Activated CD4-positive, alpha-beta T cell treated with anti-CD3 and anti-CD28 coated beads for 24 hours (primary cell): ENCODE measurements around the gene FBXL3.
"Not testable (repeated sequence)": the region's sequence is repeated elsewhere in the genome, so short reads cannot be mapped to it uniquely, and the experiment has no call there.

Experiments
- DNase-seq, 2 donors: peaks; one replicate each; pipeline ENCODE4 v3.0.0-alpha.2; 2020; ENCODE audit warnings: low read depth in 2 of 2

The FBXL3 gene

GRCh38 chr13:77026255-77026860 is 601 bp downstream of the FBXL3 start:
- peak; percentile 47 to 57 for DNase-seq

DNA sequence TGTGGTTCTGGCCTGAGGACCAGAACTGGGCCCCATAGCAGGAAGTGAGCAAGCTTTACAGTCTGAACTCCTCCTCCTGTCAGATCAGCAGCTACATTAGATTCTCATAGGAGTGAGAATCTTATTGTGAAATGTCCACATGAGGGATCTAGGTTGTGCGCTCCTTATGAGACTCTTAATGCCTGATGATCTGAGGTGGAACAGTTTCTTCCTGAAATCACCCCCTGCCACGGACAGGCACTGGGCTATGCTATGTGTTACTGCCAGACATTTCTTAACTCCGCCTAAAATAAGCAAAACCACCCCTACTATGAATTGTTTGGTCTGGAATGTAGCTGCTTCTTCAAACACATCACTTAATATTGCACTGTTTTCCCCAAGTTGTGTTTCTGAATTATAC is 4.6 kb downstream of the FBXL3 start:
- no peak for DNase-seq

DNA sequence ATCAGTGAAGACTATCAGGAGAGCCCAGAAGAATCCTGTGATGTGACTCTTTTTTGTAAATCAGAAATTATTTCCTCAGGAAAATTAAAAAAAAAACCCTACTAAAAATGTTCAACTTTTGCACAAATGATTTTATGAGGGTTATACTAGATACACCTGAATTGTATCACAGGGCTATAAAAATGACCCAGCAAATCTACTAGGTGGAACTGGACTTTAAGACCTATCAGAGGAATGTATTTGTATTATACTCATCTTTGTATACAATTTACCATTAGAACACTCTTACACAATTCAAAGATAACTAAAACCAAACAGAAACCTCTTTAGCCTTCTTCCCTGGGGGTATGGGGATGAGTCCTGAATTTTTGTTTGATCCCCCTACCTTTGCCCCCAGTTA is 7.2 kb downstream of the FBXL3 start:
- no peak for DNase-seq

DNA sequence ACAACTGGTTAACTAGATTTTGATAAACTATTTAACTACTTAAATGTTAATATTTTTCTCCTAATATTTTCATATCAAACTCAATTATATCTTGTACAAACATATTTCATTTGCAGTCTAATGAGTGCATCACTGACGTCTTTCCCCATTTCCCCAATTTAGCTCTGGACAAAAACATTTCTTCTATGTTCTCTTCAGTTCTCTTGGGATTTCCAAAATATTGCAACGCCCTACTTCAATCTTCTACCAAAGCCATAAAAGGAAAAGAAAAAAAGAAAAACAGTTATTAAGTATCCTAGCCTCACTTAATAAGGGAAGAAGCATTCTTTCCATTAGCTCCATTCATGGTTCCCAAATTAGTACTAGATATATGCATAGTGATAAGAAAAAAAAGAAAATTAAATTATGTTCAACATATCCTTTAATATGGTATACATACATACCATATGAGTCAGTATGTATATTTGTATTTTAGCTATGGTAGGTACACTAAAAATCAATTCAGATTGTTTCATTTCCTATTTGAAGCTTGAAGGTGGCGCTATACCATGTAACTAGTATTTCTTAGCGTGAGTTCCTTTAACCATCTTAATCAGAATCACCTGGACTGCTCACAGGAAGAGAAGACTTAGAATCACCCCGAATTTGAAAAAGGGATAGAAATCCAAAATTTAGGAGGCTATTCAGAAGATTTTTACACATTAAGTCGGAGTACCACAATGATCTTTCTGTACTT is 9.9 kb downstream of the FBXL3 start:
- no peak for DNase-seq

DNA sequence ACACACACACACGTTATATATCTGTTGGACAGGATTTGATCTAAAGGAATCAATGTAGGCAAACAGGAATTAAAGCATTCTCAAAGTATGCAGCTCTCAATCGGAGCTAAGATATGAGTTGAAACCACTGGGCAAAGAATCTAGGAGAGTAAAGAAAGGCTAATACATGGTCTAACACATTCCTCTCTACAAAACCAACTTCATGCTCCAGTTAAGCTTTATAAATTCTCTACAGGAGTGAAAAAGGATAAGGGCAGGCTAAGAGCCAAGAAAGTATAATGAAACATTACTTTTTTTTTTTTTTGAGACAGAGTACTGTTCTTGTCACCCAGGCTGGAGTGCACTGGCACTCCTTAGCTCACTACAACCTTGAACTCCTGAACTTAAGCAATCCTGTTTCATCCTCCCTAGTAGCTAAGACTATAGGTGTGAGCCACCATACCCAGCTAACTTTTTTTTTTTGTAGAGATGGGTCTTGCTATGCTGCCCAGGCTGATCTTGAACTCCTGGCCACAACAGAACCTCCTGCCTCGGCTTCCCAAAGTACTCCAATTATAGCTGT is 10.6 kb downstream of the FBXL3 start:
- DNase-seq: no peak

DNA sequence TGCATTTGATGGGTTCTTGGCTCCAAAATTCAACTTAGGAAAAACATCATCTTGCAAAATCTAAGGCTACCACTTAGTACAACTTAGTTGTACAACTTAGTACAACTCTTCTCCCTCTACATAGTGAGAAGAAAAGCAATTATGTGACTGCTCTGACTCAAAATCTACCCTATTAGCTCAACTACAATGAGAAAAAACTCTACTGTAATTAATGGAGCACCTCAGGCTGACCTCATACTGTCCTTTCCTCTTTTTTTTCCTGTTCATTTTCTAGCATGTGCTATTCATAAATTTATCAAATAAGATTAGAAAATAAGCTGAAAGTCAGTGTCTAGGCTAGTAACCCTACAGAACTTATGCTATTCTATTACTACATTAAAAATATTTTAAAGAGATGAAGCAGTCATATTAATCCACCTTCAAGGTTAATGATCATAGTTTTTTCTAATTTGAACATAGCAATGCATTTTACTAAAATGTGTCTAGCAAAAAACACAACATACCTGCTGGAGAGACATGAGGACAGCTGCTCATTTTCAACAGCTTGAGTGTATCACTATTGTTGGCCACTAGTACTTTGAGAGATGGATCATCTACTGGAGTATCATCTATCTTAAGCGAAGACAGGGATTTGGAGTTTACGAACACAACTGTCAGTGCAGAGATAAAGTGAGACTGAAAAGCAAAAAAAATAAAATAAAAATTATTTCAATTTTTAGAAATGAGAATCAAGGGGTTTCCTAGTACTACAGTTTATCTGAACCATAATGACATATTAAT is 11.9 kb downstream of the FBXL3 start:
- DNase-seq: no peak

GRCh38 chr13:77013853-77014542 is 13.0 kb downstream of the FBXL3 start:
- DNase-seq: no peak

GRCh38 chr13:77009719-77010118 is 17.2 kb downstream of the FBXL3 start:
- not testable (repeated sequence) for DNase-seq

DNA sequence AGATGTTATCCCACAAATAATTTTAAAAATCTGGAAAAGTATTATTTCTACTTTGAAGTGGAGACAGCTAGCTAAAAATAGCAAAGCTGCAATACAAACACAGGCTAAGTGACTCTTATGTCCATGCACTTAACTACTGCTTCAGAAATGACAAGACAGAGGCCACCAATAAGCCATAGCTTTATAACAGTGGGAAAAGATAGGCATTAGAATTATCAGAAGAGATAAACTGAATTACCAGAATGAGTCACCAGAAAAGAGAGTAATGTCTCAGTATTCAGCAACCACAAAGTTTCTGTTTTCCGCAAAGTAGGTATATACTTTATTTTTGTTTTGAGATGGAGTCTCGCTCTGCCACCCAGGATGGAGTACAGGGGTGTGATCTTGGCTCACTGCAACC is 17.9 kb downstream of the FBXL3 start:
- no peak for DNase-seq

- DNase-seq: not testable (repeated sequence)
Observed at GRCh38 chr13:77008337-77008736, 18.6 kb downstream of the FBXL3 start.

DNA sequence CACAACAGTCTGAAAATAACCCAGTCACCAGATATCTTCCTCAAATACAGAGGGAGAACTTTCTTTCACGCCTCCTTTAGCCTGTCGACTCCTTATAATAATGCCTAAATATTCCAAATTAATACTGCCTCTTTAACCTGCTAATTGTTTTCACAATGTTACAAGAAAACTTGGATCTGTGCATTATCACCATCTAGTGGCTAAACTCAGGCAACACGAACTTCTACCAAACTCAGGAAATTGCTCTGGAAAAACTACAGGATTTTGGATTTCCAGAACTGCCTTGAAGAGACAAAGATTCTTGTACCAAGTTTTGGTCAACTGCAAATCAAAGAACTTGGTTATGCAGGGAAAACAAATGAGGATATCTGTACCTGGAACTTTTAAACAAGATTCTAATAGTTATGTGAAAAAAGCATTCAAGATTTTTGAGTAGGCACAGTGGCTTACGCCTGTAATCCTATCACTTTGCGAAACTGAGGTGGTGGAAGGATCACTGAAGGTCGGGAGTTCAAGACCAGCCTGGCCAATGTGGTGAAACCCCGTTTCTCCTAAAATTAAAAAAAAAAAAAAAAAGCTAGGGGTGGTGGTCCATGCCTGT is 24.3 kb downstream of the FBXL3 start:
- no peak for DNase-seq

- DNase-seq: no peak
Observed at GRCh38 chr13:77001963-77002587, 24.9 kb downstream of the FBXL3 start.

DNA sequence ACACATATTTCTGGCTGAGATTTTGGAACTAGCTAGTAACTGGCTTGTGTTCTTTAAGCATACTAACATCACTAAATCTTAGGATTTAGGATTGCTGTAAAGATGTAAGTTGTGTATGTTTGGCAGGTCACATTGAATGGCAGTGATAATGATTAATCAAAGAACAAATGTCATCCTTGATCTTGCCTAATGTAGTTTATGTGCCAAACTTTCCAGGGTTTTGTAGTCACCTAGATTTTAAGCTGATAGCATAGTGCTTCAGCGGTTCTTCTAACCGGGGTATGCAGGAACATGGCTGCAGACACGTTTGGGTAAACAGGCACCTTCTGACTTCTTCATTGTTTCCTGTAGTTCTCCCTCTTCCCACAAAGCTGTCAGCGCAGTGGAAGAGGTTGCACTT is 25.4 kb downstream of the FBXL3 start:
- no peak for DNase-seq

DNA sequence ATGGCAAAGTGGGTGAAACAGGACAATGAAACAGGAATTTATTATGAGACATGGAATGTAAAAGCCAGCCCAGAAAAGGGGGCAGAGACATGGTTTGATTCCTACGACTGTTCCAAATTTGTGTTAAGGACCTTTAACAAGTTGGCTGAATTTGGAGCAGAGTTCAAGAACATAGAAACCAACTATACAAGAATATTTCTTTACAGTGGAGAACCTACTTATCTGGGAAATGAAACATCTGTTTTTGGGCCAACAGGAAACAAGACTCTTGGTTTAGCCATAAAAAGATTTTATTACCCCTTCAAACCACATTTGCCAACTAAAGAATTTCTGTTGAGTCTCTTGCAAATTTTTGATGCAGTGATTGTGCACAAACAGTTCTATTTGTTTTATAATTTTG is 26.5 kb downstream of the FBXL3 start:
- DNase-seq: no peak

- DNase-seq: no peak
Observed at GRCh38 chr13:76994281-76994680, 32.7 kb downstream of the FBXL3 start.

DNA sequence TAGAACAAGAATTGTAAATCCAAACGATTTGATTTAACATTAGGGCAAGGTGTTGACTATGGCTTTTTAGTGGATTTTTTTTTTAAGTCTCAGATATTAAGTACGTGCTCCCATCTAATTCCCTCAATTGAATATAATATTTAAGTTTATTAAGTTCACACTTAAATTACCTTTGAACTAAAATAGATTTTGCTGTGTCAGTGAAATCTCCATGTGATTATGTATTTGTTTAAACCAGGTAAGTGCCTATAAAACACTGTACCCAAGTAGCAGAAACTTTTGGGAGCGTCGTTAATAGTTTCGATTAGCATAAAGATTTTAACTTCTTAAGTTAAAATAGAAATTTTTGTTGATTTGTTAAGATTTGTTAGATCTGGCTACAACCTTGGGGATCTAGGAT is 33.5 kb downstream of the FBXL3 start:
- no peak for DNase-seq

GRCh38 chr13:76993021-76993420 is 33.9 kb downstream of the FBXL3 start:
- no peak for DNase-seq

DNA sequence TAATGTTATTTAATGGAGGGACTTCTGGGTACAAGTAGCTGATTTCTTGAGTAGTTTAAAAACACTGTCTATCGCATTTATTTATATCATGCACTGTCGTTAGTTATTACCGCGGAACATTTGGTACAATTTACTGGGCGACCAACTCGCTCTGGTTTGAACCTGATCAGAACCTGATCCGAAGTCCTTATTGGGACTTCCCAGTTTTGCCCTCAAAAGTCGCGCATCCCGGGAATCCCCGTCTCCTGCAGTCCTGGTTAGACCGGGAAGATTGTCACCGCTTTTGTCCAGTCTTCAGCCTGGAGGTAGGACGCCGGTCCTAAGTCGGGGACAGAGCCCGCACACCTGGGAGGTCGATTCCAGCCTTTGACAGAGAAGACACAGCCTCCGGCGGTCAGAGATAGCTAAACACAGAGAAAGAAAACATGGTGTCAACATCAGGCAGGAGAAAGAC is 34.4 kb downstream of the FBXL3 start:
- DNase-seq: no peak

DNA sequence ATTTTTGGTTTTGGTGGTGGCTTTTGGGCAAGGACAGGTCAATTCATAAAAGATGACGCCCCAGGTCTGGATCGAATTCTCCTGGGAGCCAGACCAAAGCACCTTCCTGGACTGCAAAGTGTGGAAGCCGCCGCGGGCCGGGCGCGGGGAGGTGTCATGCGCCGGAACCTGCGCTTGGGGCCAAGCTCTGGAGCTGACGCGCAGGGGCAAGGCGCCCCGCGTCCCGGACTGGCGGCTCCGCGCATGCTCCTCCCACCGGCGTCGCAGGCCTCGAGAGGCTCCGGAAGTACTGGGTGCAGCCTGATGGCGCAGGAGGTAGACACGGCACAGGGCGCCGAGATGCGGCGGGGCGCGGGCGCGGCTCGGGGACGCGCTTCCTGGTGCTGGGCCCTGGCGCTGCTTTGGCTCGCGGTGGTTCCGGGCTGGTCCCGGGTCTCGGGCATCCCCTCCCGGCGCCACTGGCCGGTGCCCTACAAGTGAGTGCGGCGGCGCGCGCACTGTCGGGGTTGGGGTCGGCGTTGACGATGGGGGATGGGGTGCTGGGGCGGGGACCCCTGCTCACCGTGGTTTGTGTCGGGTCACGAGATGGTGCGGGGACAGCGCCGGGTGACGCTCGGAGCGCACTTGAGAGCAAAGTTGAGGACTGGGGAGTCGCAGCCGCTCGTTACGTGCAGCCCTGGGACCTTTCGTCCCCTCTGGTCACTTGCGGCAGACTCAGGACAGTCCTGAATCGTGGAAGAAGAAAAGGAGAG is 35.0 kb downstream of the FBXL3 start, which contains the start of gene CLN5:
Gene CLN5, plus strand, starts transcription at position 286 of the 752 bp plus-strand sequence. Its CDS starts 18 bp downstream, at position 304.
- DNase-seq: peak; percentile 86 to 88

DNA sequence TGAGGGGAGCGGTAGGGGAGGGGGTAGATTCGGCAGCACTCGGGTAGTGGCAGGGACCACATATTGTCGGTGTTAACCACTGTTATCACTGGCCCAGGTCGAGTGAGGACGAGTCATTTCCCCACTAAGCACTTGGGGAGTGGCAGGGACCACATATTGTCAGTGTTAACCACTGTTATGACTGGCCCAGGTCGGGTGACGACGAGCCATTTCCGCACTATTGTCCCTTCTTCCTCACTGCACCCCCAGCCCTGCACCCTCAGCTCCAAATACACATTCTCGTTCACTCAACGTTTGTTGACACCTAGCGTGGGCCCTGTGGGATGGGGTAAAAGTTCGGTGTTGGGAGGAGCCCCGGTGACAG is 35.5 kb downstream of the FBXL3 start:
- DNase-seq: peak; percentile 38 to 41
